Ishikawa (cell line): ENCODE results near the gene CLCN1.

Experiments
- RAD21 ChIP-seq: IDR thresholded peaks from 2 replicates; pipeline ENCODE4 v1.6.1; 2012; ENCODE audit warnings: low read depth
- REST ChIP-seq: IDR thresholded peaks from 2 replicates; pipeline ENCODE4 v1.6.1; 2012; ENCODE audit warnings: low read depth, mild to moderate bottlenecking

DNA sequence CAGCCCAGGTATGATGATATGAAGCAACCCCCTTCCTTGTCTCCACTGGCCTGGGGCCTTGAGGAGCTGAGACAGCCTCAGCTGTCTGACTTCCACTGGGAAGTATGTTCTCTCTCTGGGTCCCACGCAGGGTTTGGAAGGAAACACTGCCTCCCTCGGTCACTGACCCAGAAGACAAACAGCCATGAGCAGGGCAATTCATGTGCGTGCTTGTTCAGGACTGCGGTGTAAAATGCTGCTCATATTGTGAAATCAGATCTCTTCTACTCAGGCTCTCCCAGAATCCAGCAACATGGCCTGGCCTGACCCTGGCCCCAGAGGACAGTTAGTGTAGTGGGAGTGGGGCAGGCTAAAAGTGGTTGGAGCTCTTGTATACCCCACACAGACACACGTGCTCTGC, 2.8 kb downstream of the CLCN1 start:
- TF ChIP-seq RAD21 (no peak), REST (no peak)
